ENCODE measurements around the gene LIME1. TPM values are rescaled to one million over a fixed set of nuclear protein-coding genes. Genes with fewer than 3 reads are reported as not detected.

Gene LIME1
- total and polyA plus RNA-seq, 2 of the 4 experiments (the other 2 are of a cell fraction): 0.36 to 7.8 TPM

DNA sequence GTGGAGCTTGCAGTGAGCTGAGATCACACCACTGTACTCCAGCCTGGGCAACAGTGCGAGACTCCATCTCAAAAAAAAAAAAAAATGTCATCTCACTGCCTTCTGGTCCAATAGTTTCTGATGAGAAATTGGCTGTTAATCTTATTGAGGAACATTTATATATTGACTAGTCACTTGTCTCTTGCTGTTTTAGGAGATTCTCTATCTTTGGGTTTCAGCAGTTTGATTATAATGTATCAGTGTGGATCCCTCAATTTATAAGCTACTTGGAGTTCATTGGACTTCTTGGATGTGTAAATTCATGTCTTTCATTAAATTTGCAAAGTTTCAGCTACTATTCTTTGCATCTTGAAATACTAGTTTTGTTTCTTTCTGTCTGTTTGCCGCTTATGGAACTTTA lies 17.5 kb upstream of the LIME1 start:
- Histone ChIP-seq H3K36me3 (ENCODE audit: control insufficient read depth, insufficient read depth, low read length) (peaks cover 41% of the 10 kb centered on the region), H2BK20ac (ENCODE audit: low read depth, low read length) (no peak overlapping the region), H3K4me3 (ENCODE audit: insufficient read depth, low read depth, low read length) (no peak overlapping the region), H3K27ac (ENCODE audit: insufficient read depth, low read length) (no peak overlapping the region), H3K56ac (ENCODE audit: extremely low read depth, insufficient read depth, low read length) (no peak overlapping the region), H3K18ac (ENCODE audit: low read depth, low read length) (no peak overlapping the region), H4K91ac (ENCODE audit: insufficient read depth, low read depth, low read length) (no peak overlapping the region), H3K4me2 (ENCODE audit: low read depth, low read length) (no peak overlapping the region), H3K79me1 (ENCODE audit: low read depth in 1 of 2, low read length in 2 of 2) (peaks cover 16 to 46% of the 10 kb centered on the region in 2 experiments), H3K9me1 (ENCODE audit: insufficient read depth, low read length) (no peaks in the 10 kb centered on the region), H3K4me1 (ENCODE audit: control insufficient read depth, insufficient read depth, low read length) (no peaks in the 10 kb centered on the region), H2AK9ac (replicated peaks; ENCODE audit: low read depth, low read length, poor library complexity) (no peak overlapping the region), H2AFZ (replicated peaks; ENCODE audit: low read length, poor library complexity) (no peak overlapping the region), H2BK5ac (ENCODE audit: low read depth, low read length, poor library complexity, severe bottlenecking) (no peak overlapping the region), H3K14ac (replicated peaks; ENCODE audit: low read depth, low read length) (no peak overlapping the region), H3K27me3 (ENCODE audit: control insufficient read depth, insufficient read depth, low read length) (no peaks in the 10 kb centered on the region), H4K5ac (ENCODE audit: low read depth, low read length) (no peak overlapping the region), H3K23ac (ENCODE audit: low read depth, low read length) (no peak overlapping the region), H4K20me1 (ENCODE audit: insufficient read depth, low read length) (peaks cover 13% of the 10 kb centered on the region), H2BK120ac (ENCODE audit: low read depth, low read length) (no peak overlapping the region), H4K8ac (ENCODE audit: low read depth in 2 of 2, low read length in 2 of 2) (no peak overlapping the region), H3K9me3 (ENCODE audit: control insufficient read depth, insufficient read depth, low read length) (peaks cover 4% of the 10 kb centered on the region), H2BK15ac (ENCODE audit: low read depth, low read length) (no peak overlapping the region), H2AK5ac (ENCODE audit: low read depth, low read length) (no peak overlapping the region), H3K4ac (ENCODE audit: low read depth, low read length) (no peak overlapping the region), H3K9ac (ENCODE audit: low read depth, low read length) (no peak overlapping the region)
- intact Hi-C loops (cut with micrococcal nuclease): no loop called here
- WGBS, 2 experiments (ENCODE audit: extremely low coverage in 2 of 2, insufficient read length in 1 of 2): no CpG with 5 or more reads among the region's 2 CpGs
- ChIA-PET POLR2A (ENCODE audit: unreplicated experiment) (no interaction called here), CTCF (no interaction called here)
- DNase-seq (no peak), ATAC-seq (ENCODE audit: low read depth) (no peak)
- no TSS peak for BruUV-seq (replicated peaks)
- dilution Hi-C loops (cut with HindIII; ENCODE audit: low sequenced_read_pairs, unreplicated experiment): no loop called here
- in situ Hi-C loops (cut with MboI; ENCODE audit: low sequenced_read_pairs): no loop called here
- TF ChIP-seq BHLHE40 (IDR thresholded peaks at IDR 0.05; ENCODE audit: low read depth, low read length) (no peak), RFX5 (IDR thresholded peaks at IDR 0.05; ENCODE audit: low read depth, low read length) (no peak), MAZ (IDR thresholded peaks at IDR 0.05; ENCODE audit: borderline replicate concordance, low read depth, low read length) (no peak), FOS (IDR thresholded peaks at IDR 0.05; ENCODE audit: low read depth, low read length) (no peak), CEBPB (IDR thresholded peaks at IDR 0.05; ENCODE audit: low read depth, low read length) (no peak), MAFK (IDR thresholded peaks at IDR 0.05; ENCODE audit: low read depth, low read length) (no peak), MXI1 (IDR thresholded peaks at IDR 0.05; ENCODE audit: borderline replicate concordance, low read depth, low read length) (no peak), NFE2L2 (IDR thresholded peaks at IDR 0.05; ENCODE audit: low read depth, low read length) (no peak)
- TF ChIP-seq, protein P1, sequence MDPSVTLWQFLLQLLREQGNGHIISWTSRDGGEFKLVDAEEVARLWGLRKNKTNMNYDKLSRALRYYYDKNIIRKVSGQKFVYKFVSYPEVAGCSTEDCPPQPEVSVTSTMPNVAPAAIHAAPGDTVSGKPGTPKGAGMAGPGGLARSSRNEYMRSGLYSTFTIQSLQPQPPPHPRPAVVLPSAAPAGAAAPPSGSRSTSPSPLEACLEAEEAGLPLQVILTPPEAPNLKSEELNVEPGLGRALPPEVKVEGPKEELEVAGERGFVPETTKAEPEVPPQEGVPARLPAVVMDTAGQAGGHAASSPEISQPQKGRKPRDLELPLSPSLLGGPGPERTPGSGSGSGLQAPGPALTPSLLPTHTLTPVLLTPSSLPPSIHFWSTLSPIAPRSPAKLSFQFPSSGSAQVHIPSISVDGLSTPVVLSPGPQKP (IDR thresholded peaks at IDR 0.05; ENCODE audit: borderline replicate concordance, low read depth, low read length): no peak
- TF ChIP-seq, protein P2, sequence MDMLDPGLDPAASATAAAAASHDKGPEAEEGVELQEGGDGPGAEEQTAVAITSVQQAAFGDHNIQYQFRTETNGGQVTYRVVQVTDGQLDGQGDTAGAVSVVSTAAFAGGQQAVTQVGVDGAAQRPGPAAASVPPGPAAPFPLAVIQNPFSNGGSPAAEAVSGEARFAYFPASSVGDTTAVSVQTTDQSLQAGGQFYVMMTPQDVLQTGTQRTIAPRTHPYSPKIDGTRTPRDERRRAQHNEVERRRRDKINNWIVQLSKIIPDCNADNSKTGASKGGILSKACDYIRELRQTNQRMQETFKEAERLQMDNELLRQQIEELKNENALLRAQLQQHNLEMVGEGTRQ (IDR thresholded peaks at IDR 0.05; ENCODE audit: low read depth, low read length): no peak
- TF ChIP-seq, protein P3, sequence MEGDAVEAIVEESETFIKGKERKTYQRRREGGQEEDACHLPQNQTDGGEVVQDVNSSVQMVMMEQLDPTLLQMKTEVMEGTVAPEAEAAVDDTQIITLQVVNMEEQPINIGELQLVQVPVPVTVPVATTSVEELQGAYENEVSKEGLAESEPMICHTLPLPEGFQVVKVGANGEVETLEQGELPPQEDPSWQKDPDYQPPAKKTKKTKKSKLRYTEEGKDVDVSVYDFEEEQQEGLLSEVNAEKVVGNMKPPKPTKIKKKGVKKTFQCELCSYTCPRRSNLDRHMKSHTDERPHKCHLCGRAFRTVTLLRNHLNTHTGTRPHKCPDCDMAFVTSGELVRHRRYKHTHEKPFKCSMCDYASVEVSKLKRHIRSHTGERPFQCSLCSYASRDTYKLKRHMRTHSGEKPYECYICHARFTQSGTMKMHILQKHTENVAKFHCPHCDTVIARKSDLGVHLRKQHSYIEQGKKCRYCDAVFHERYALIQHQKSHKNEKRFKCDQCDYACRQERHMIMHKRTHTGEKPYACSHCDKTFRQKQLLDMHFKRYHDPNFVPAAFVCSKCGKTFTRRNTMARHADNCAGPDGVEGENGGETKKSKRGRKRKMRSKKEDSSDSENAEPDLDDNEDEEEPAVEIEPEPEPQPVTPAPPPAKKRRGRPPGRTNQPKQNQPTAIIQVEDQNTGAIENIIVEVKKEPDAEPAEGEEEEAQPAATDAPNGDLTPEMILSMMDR (conservative IDR thresholded peaks at IDR 0.05; ENCODE audit: low read depth, low read length): no peak

All from IMR-90 (cell line).